GM12878 (cell line): ENCODE measurements around the gene PPIL3. TPM values are rescaled to one million over a fixed set of nuclear protein-coding genes. Genes with fewer than 3 reads are reported as not detected.

ENCODE experiments used
- ATAC-seq: fragments of 200-7000 bp; cut with Tn5 transposase; 3 replicates; pipeline ENCODE4 v1.9.1; 2020; ENCODE audit warnings: mild to moderate bottlenecking, moderate library complexity
- BruUV-seq: library from RNA; stranded (reverse); fragments of 400-500 nt; replicated peaks from 2 replicates; lab custom pipeline; 2021; lab: Mats Ljungman, UMichigan
- CTCF ChIA-PET: fragments of 300-600 bp; sonication (Branson Sonifier 250); formaldehyde crosslinking; extraction: SDS; loops from one replicate; lab custom pipeline; 2021; ENCODE audit warnings: inconsistent platforms; lab: Yijun Ruan, JAX
- POLR2A ChIA-PET: fragments of 350-600 bp; formaldehyde crosslinking; extraction: SDS; loops from one replicate; lab custom pipeline; 2021; ENCODE audit warnings: inconsistent platforms; lab: Charles Lee
- RAD21 ChIA-PET: fragments of 300-600 bp; sonication (Branson Sonifier 250); formaldehyde crosslinking; loops from one replicate; lab custom pipeline; 2023; ENCODE audit warnings: antibody characterized with exemption; ENCODE audit not compliant: unreplicated experiment; lab: Charles Lee
- SMC1A ChIA-PET: fragments of 300-600 bp; sonication (Branson Sonifier 250); formaldehyde crosslinking; loops from one replicate; lab custom pipeline; 2023; ENCODE audit not compliant: unreplicated experiment, uncharacterized antibody; lab: Charles Lee
- DNase-seq: peaks from one replicate; pipeline ENCODE4 v3.0.0-alpha.2; 2011; ENCODE audit warnings: low read depth, low spot score
- FAIRE-seq: peaks from 3 replicates; lab custom pipeline; 2011; peaks lifted over from hg19 to GRCh38; lab: Jason Lieb, UNC
- H2AFZ ChIP-seq: 2 replicates; pipeline ENCODE4 v1.6.0; 2011; ENCODE audit warnings: low read depth, low read length, control low read depth; ENCODE audit not compliant: control insufficient read depth
- H3K27ac ChIP-seq: 2 replicates; pipeline ENCODE4 v1.5.1; 2011; ENCODE audit warnings: control low read depth; ENCODE audit not compliant: control insufficient read depth, insufficient read depth
- H3K27me3 ChIP-seq, 2 experiments: replicated peaks in 1 of 2; 2 replicates each; pipeline versions ENCODE4 v1.6.0 to v1.6.1; 2011; ENCODE audit warnings: low read length in 1 of 2; ENCODE audit not compliant: control insufficient read depth in 2 of 2, insufficient read depth in 2 of 2
- H3K36me3 ChIP-seq, 2 experiments: 2 replicates each; pipeline ENCODE4 v1.5.1; 2011; ENCODE audit warnings: low read length in 1 of 2; ENCODE audit not compliant: control insufficient read depth in 2 of 2, insufficient read depth in 2 of 2
- H3K4me1 ChIP-seq: 2 replicates; pipeline ENCODE4 v1.6.1; 2011; ENCODE audit warnings: mild to moderate bottlenecking, low read length, moderate library complexity, mixed read lengths; ENCODE audit not compliant: control insufficient read depth, insufficient read depth
- H3K4me2 ChIP-seq: 2 replicates; pipeline ENCODE4 v1.6.0; 2011; ENCODE audit warnings: control low read depth; ENCODE audit not compliant: control insufficient read depth, insufficient read depth
- H3K4me3 ChIP-seq: fragments of 200-600 bp; sonication (generic); 2 replicates; pipeline ENCODE4 v1.5.1; 2016
- H3K79me2 ChIP-seq: 2 replicates; pipeline ENCODE4 v1.6.0; 2011; ENCODE audit warnings: low read length; ENCODE audit not compliant: control insufficient read depth, insufficient read depth
- H3K9ac ChIP-seq: 2 replicates; pipeline ENCODE4 v1.8.0; 2011; ENCODE audit warnings: low read length, control low read depth, mixed read lengths; ENCODE audit not compliant: control insufficient read depth, insufficient read depth
- H3K9me3 ChIP-seq: replicated peaks from 3 replicates; pipeline ENCODE4 v1.5.1; 2011; ENCODE audit warnings: mild to moderate bottlenecking, low read length; ENCODE audit not compliant: control insufficient read depth, insufficient read depth
- H4K20me1 ChIP-seq: 2 replicates; pipeline ENCODE4 v1.6.0; 2011; ENCODE audit not compliant: control insufficient read depth, insufficient read depth
- ATF7 ChIP-seq: fragments of 450-650 bp; IDR thresholded peaks from 2 replicates; pipeline ENCODE4 v1.6.1; 2016; ENCODE audit warnings: low read depth, mild to moderate bottlenecking
- CEBPZ ChIP-seq: fragments of 150-350 bp; IDR thresholded peaks from 2 replicates; pipeline ENCODE4 v1.6.1; 2016; ENCODE audit warnings: low read depth, low read length
- EED ChIP-seq: sonication (generic); IDR thresholded peaks from 2 replicates; pipeline ENCODE4 v1.6.1; 2016; ENCODE audit warnings: antibody characterized with exemption, low read depth
- GABPA ChIP-seq: IDR thresholded peaks from 2 replicates; pipeline ENCODE4 v1.6.1; 2014; ENCODE audit warnings: antibody characterized with exemption, low read depth, mild to moderate bottlenecking, inconsistent platforms
- HDAC6 ChIP-seq: fragments of 200-600 bp; sonication (generic); IDR thresholded peaks from one replicate; pipeline ENCODE4 v1.8.0; 2017; ENCODE audit warnings: antibody characterized with exemption; ENCODE audit not compliant: unreplicated experiment
- IRF3 ChIP-seq: fragments of 450-650 bp; IDR thresholded peaks from 2 replicates; pipeline ENCODE4 v1.6.1; 2014; ENCODE audit warnings: mild to moderate bottlenecking
- MLLT1 ChIP-seq: fragments of 450-650 bp; IDR thresholded peaks from 2 replicates; pipeline ENCODE4 v1.6.1; 2016; ENCODE audit warnings: mild to moderate bottlenecking
- NFXL1 ChIP-seq: fragments of 450-650 bp; IDR thresholded peaks from 2 replicates; pipeline ENCODE4 v1.6.1; 2017; ENCODE audit warnings: antibody characterized with exemption, mild to moderate bottlenecking, borderline replicate concordance
- NFYB ChIP-seq: IDR thresholded peaks from 2 replicates; pipeline ENCODE4 v1.6.1; 2011; ENCODE audit warnings: low read depth, mild to moderate bottlenecking, low read length, improper control_type of control experiment, moderate library complexity; ENCODE audit not compliant: insufficient read depth
- NR2F1 ChIP-seq: fragments of 450-650 bp; conservative IDR thresholded peaks from 2 replicates; pipeline ENCODE4 v1.6.1; 2017; ENCODE audit warnings: mild to moderate bottlenecking
- POU2F2 ChIP-seq: IDR thresholded peaks from 3 replicates; pipeline ENCODE4 v1.6.1; 2011; ENCODE audit warnings: low read depth, mild to moderate bottlenecking, low read length, borderline replicate concordance
- RAD51 ChIP-seq: fragments of 450-650 bp; IDR thresholded peaks from 2 replicates; pipeline ENCODE4 v1.6.1; 2016; ENCODE audit warnings: moderate library complexity, mild to moderate bottlenecking, inconsistent platforms
- SIX5 ChIP-seq: IDR thresholded peaks from 2 replicates; pipeline ENCODE4 v1.6.1; 2011; ENCODE audit warnings: mild to moderate bottlenecking, low read depth, low read length, moderate library complexity; ENCODE audit not compliant: severe bottlenecking
- USF2 ChIP-seq: IDR thresholded peaks from 2 replicates; pipeline ENCODE4 v1.6.1; 2011; ENCODE audit warnings: low read depth, low read length, improper control_type of control experiment, borderline replicate concordance
- ZNF207 ChIP-seq: fragments of 450-650 bp; IDR thresholded peaks from 2 replicates; pipeline ENCODE4 v1.6.1; 2014; ENCODE audit warnings: antibody characterized with exemption, mild to moderate bottlenecking, borderline replicate concordance
- ZNF274 ChIP-seq: IDR thresholded peaks from one replicate; pipeline ENCODE4 v1.8.0; 2011; ENCODE audit not compliant: insufficient read length, insufficient read depth
- WGBS: methylation state at CpG from one replicate; pipeline ENCODE4 v1.1.6; 2016; ENCODE audit warnings: low lambda C conversion rate; ENCODE audit not compliant: insufficient replicate concordance, insufficient coverage; ENCODE audit errors: missing lambda C conversion rate; 5-methylcytosine and 5-hydroxymethylcytosine counted together
- in situ Hi-C: fragments of 300-500 bp; cut with MboI; formaldehyde crosslinking; loops from 9 replicates; pipeline ENCODE4 v1.14.3; 2018; ENCODE audit warnings: mixed read lengths
- intact Hi-C: fragments of 100-400 bp; cut with micrococcal nuclease; formaldehyde crosslinking; loops from one replicate; pipeline ENCODE4 v1.14.2; 2022; ENCODE audit not compliant: unreplicated experiment
- polyA plus RNA-seq, 11 experiments: library from polyadenylated mRNA; depleted of rRNA in 4 of 11; unstranded in 6 of 11; stranded (reverse) in 5 of 11; fragments of >200 nt; fragmentation: Nextera tagmentation in 4 of 11; fragmentation: Illumina TruSeq in 1 of 11; extraction: Ambion mirVana in 4 of 11; extraction: Trizol in 1 of 11; gene quantifications; 1 replicate in 1 of 11; 2 replicates in 10 of 11; pipeline versions ENCODE4 v1.2.1 to v1.2.3, GENCODE V29; 2011 to 2016; ENCODE audit warnings: inconsistent platforms in 2 of 11, missing spikeins in 2 of 11, low read depth in 1 of 11
- total RNA-seq, 4 experiments: library from RNA; depleted of rRNA in 3 of 4; stranded (reverse); fragments of >200 nt in 3 of 4; fragmentation: Illumina TruSeq in 1 of 4; extraction: Trizol in 1 of 4; gene quantifications; 2 replicates each; pipeline versions ENCODE4 v1.2.1 to v1.2.3, GENCODE V29; 2013 to 2021
- TF ChIP-seq, protein P1 (sequence below): IDR thresholded peaks from 2 replicates; pipeline ENCODE4 v1.6.1; 2012; ENCODE audit warnings: low read length, inconsistent platforms

Gene PPIL3
- total and polyA plus RNA-seq, 10 of the 15 experiments (the other 5 are each of a cell fraction or from before 2014, with no cell fraction given): 33.8 to 176 (median 59.1) TPM

GRCh38 chr2:200909958-200910357, 21.1 kb upstream of the PPIL3 start:
- CTCF ChIA-PET: interaction anchor here (0.6 to 1.0 kb wide), 3 partner anchors 8 to 53 kb away, joined by 3 to 4 read pairs (median 3); no protein-coding TSS in a partner anchor
- WGBS: 95% methylated on average over 4 of the region's 4 CpGs
- no peak for TF ChIP-seq MLLT1
- no peak for TF ChIP-seq GABPA
- TF ChIP-seq RAD51: no peak
- no peak for TF ChIP-seq NFYB
- no peak for TF ChIP-seq ZNF207
- no peak for TF ChIP-seq SIX5
- no peak for TF ChIP-seq CEBPZ
- TF ChIP-seq, protein P1, sequence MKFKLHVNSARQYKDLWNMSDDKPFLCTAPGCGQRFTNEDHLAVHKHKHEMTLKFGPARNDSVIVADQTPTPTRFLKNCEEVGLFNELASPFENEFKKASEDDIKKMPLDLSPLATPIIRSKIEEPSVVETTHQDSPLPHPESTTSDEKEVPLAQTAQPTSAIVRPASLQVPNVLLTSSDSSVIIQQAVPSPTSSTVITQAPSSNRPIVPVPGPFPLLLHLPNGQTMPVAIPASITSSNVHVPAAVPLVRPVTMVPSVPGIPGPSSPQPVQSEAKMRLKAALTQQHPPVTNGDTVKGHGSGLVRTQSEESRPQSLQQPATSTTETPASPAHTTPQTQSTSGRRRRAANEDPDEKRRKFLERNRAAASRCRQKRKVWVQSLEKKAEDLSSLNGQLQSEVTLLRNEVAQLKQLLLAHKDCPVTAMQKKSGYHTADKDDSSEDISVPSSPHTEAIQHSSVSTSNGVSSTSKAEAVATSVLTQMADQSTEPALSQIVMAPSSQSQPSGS: no peak
- no peak for TF ChIP-seq POU2F2
- TF ChIP-seq HDAC6: no peak
- TF ChIP-seq ATF7: no peak
- no peak for TF ChIP-seq IRF3
- no peak for TF ChIP-seq NR2F1
- TF ChIP-seq USF2: no peak
- no peak for TF ChIP-seq ZNF274
- TF ChIP-seq NFXL1: no peak
- TF ChIP-seq EED: no peak

More at GRCh38 chr2:200909958-200910357, 21.1 kb upstream of the PPIL3 start:
- H3K79me2 ChIP-seq: no peaks in the 10 kb centered on the region
- FAIRE-seq: no peak
- RAD21 ChIA-PET: interaction anchor here (1.2 to 1.4 kb wide), 2 partner anchors 159 to 267 kb away, joined by 4 read pairs; no protein-coding TSS in a partner anchor
- H3K4me3 ChIP-seq: no peak overlapping the region
- no TSS peak for BruUV-seq
- no peak for DNase-seq
- H2AFZ ChIP-seq: no peak overlapping the region
- no peaks in the 10 kb centered on the region for H4K20me1 ChIP-seq
- POLR2A ChIA-PET: interaction anchor here (0.5 to 0.7 kb wide), 4 partner anchors 12 to 161 kb away, joined by 3 to 11 read pairs (median 4); no protein-coding TSS in a partner anchor
- no peak overlapping the region for H3K27ac ChIP-seq
- no peak overlapping the region for H3K4me2 ChIP-seq
- H3K36me3 ChIP-seq: peaks cover 3 to 16% of the 10 kb centered on the region in 2 experiments
- H3K9ac ChIP-seq: no peak overlapping the region
- no peaks in the 10 kb centered on the region for H3K4me1 ChIP-seq
- ATAC-seq: no peak
- SMC1A ChIA-PET: interaction anchor here (0.6 to 2.0 kb wide), 3 partner anchors 151 to 258 kb away, joined by 3 to 9 read pairs (median 4); no protein-coding TSS in a partner anchor
- intact Hi-C loops (no loop called here), in situ Hi-C loops (loop anchor here (5.0 kb wide), 3 partner anchors 162 to 322 kb away; partner anchors contain the start of genes HYCC2 and NDUFB3)
- H3K9me3 ChIP-seq: no peaks in the 10 kb centered on the region
- no peaks in the 10 kb centered on the region for H3K27me3 ChIP-seq
